ENCODE measurements around the gene RTN4R. TPM values are rescaled to one million over a fixed set of nuclear protein-coding genes. Genes with fewer than 3 reads are reported as not detected.
"Not testable (repeated sequence)": the region's sequence is repeated elsewhere in the genome, so short reads cannot be mapped to it uniquely, and the experiment has no call there.

The RTN4R gene
- total RNA-seq, 1 donor from 2014 or later, result 4.2 TPM

- H3K9me3 ChIP-seq; H3K4me3 ChIP-seq; intact Hi-C loops (cut with DNase I); H3K4me1 ChIP-seq; H3K36me3 ChIP-seq; H3K27ac ChIP-seq; DNase-seq (ENCODE audit: extremely low spot score in 2 of 2); H3K27me3 ChIP-seq: not testable (repeated sequence)
These were observed 39.6 kb upstream of the RTN4R start for GRCh38 chr22:20307448-20308447.

- H3K27me3 ChIP-seq; DNase-seq (ENCODE audit: extremely low spot score in 2 of 2); H3K4me3 ChIP-seq; H3K36me3 ChIP-seq; H3K27ac ChIP-seq; intact Hi-C loops (cut with DNase I); H3K4me1 ChIP-seq; H3K9me3 ChIP-seq: not testable (repeated sequence)
These were observed 38.7 kb upstream of the RTN4R start for GRCh38 chr22:20306646-20307447.

- Histone ChIP-seq H3K36me3 (no peaks in the 10 kb centered on the region), H3K9me3 (no peaks in the 10 kb centered on the region), H3K27me3 (no peaks in the 10 kb centered on the region), H3K27ac (no peak overlapping the region), H3K4me3 (no peak overlapping the region), H3K4me1 (no peaks in the 10 kb centered on the region)
- no peak for TF ChIP-seq POLR2AphosphoS5 (IDR thresholded peaks at IDR 0.05; ENCODE audit: insufficient read depth in 1 of 2, low read depth in 1 of 2)
- no peak for TF ChIP-seq POLR2A (IDR thresholded peaks at IDR 0.05)
- TF ChIP-seq CTCF (IDR thresholded peaks at IDR 0.05), result no peak
- intact Hi-C loops (cut with DNase I), result no loop called here
- DNase-seq (ENCODE audit: extremely low spot score in 2 of 2), result no peak
These were observed 38.0 kb upstream of the RTN4R start for GRCh38 chr22:20305894-20306645.

GRCh38 chr22:20305230-20305893 is 37.2 kb upstream of the RTN4R start:
- H3K4me3 ChIP-seq; H3K27ac ChIP-seq; H3K9me3 ChIP-seq; H3K36me3 ChIP-seq; DNase-seq (ENCODE audit: extremely low spot score in 2 of 2); H3K4me1 ChIP-seq; intact Hi-C loops (cut with DNase I); H3K27me3 ChIP-seq: not testable (repeated sequence)

- Histone ChIP-seq H3K27me3 (no peaks in the 10 kb centered on the region), H3K27ac (no peak overlapping the region), H3K9me3 (no peaks in the 10 kb centered on the region), H3K4me1 (peaks cover 6% of the 10 kb centered on the region), H3K36me3 (no peaks in the 10 kb centered on the region), H3K4me3 (no peak overlapping the region)
- intact Hi-C loops (cut with DNase I), result no loop called here
- no peak for DNase-seq (ENCODE audit: extremely low spot score in 2 of 2)
- TF ChIP-seq CTCF (IDR thresholded peaks at IDR 0.05) (no peak), POLR2AphosphoS5 (IDR thresholded peaks at IDR 0.05; ENCODE audit: insufficient read depth in 1 of 2, low read depth in 1 of 2) (no peak), POLR2A (IDR thresholded peaks at IDR 0.05) (no peak)
These were observed 36.5 kb upstream of the RTN4R start for GRCh38 chr22:20304646-20305045.

GRCh38 chr22:20303229-20303534 is 35.1 kb upstream of the RTN4R start:
- H3K9me3 ChIP-seq; H3K27me3 ChIP-seq; H3K27ac ChIP-seq; DNase-seq (ENCODE audit: extremely low spot score in 2 of 2); H3K36me3 ChIP-seq; H3K4me3 ChIP-seq; intact Hi-C loops (cut with DNase I): not testable (repeated sequence)
- peaks cover 14% of the 10 kb centered on the region for H3K4me1 ChIP-seq
